BLaER1 (cell line): Measurements from ENCODE around the gene ZNF277.
A peak's percentile ranks its signal among the peaks of the same experiment; 100 is the strongest.

Experiments
- H3K27ac ChIP-seq: shearing (Covaris generic); formaldehyde crosslinking; 2 replicates; pipeline ENCODE4 v1.8.1; 2022
- H3K27me3 ChIP-seq: shearing (Covaris generic); formaldehyde crosslinking; 2 replicates; pipeline ENCODE4 v1.8.1; 2022
- H3K36me3 ChIP-seq: shearing (Covaris generic); formaldehyde crosslinking; 2 replicates; pipeline ENCODE4 v1.8.1; 2022
- H3K4me1 ChIP-seq: shearing (Covaris generic); formaldehyde crosslinking; 2 replicates; pipeline ENCODE4 v1.8.1; 2022
- H3K4me2 ChIP-seq: shearing (Covaris generic); formaldehyde crosslinking; 2 replicates; pipeline ENCODE4 v1.8.1; 2022
- H3K4me3 ChIP-seq: shearing (Covaris generic); formaldehyde crosslinking; 2 replicates; pipeline ENCODE4 v1.8.1; 2022
- H3K9ac ChIP-seq: shearing (Covaris generic); formaldehyde crosslinking; 2 replicates; pipeline ENCODE4 v1.8.1; 2022
- H3K9me3 ChIP-seq: shearing (Covaris generic); formaldehyde crosslinking; 2 replicates; pipeline ENCODE4 v1.8.1; 2022
- H4K20me1 ChIP-seq: shearing (Covaris generic); formaldehyde crosslinking; 2 replicates; pipeline ENCODE4 v1.8.1; 2022
- Cebpa-rat ChIP-seq: shearing (Covaris generic); IDR thresholded peaks from 2 replicates; pipeline ENCODE4 v1.8.1; 2022

ZNF277 gene

GRCh38 chr7:112262855-112263487 is 56.5 kb downstream of the ZNF277 start:
- Histone ChIP-seq H3K9ac (no peak overlapping the region), H3K27ac (no peak overlapping the region), H3K4me3 (no peak overlapping the region), H3K27me3 (no peaks in the 10 kb centered on the region), H4K20me1 (peaks cover 39% of the 10 kb centered on the region; the same call in 1 of the 2 replicates), H3K4me2 (no peak overlapping the region), H3K9me3 (no peaks in the 10 kb centered on the region), H3K36me3 (no peaks in the 10 kb centered on the region), H3K4me1 (peaks cover 11% of the 10 kb centered on the region)
- no peak for TF ChIP-seq Cebpa-rat

- Histone ChIP-seq H3K9ac (no peak overlapping the region), H3K36me3 (no peaks in the 10 kb centered on the region), H3K27me3 (no peaks in the 10 kb centered on the region), H3K4me3 (no peak overlapping the region), H3K4me1 (peaks cover 11% of the 10 kb centered on the region), H3K27ac (no peak overlapping the region), H4K20me1 (peaks cover 39% of the 10 kb centered on the region; the same call in 1 of the 2 replicates), H3K4me2 (no peak overlapping the region), H3K9me3 (no peaks in the 10 kb centered on the region)
- no peak for TF ChIP-seq Cebpa-rat
Observed at GRCh38 chr7:112263519-112263918, 57.0 kb downstream of the ZNF277 start.

- H3K27ac ChIP-seq: no peak overlapping the region
- peak overlapping the region; percentile 41 for H3K4me2 ChIP-seq
- H3K9me3 ChIP-seq: no peaks in the 10 kb centered on the region
- H3K36me3 ChIP-seq: no peaks in the 10 kb centered on the region
- TF ChIP-seq Cebpa-rat: no peak
- no peaks in the 10 kb centered on the region for H3K27me3 ChIP-seq
- H4K20me1 ChIP-seq: peaks cover 20% of the 10 kb centered on the region; the same call in 1 of the 2 replicates
- no peak overlapping the region for H3K4me3 ChIP-seq
- H3K4me1 ChIP-seq: peaks cover 11% of the 10 kb centered on the region
- H3K9ac ChIP-seq: no peak overlapping the region
Observed at GRCh38 chr7:112266141-112266540, 59.6 kb downstream of the ZNF277 start.

DNA sequence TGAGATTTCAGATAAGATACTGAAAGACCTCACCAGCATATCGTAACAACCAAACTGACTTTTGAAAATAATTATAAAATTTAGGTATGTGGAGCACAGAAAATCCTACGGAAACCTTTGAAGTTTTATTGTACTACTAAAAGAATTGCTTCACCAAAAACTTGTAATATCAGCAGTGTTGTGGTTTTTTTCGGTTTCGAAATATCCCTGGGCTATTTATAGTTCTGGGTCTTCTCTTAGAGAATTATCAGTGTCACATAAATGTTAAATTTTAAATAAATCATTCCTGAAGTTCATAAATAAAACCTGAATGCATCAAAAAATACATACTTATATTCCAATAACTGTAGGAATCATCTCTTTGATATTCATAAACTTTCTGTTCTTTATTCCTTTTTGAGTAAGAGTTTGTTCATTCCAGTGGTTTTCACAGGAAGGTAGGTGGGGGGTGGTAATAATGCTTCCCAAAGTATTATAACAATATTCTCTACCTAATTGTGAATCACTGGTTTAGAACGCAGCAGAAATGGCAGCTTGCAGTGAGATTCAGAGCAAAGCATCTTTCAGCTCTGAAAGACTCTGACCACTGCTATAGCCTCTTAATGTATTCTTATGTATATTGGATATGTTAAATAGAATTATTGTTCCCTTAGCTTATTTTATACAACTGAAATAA is 60.2 kb downstream of the ZNF277 start:
- Histone ChIP-seq H3K9me3 (no peaks in the 10 kb centered on the region), H4K20me1 (peaks cover 19% of the 10 kb centered on the region; the same call in 1 of the 2 replicates), H3K27me3 (no peaks in the 10 kb centered on the region), H3K4me3 (no peak overlapping the region), H3K36me3 (no peaks in the 10 kb centered on the region), H3K4me2 (peak overlapping the region; percentile 41), H3K9ac (no peak overlapping the region), H3K27ac (no peak overlapping the region), H3K4me1 (peaks cover 11% of the 10 kb centered on the region)
- TF ChIP-seq Cebpa-rat: no peak

DNA sequence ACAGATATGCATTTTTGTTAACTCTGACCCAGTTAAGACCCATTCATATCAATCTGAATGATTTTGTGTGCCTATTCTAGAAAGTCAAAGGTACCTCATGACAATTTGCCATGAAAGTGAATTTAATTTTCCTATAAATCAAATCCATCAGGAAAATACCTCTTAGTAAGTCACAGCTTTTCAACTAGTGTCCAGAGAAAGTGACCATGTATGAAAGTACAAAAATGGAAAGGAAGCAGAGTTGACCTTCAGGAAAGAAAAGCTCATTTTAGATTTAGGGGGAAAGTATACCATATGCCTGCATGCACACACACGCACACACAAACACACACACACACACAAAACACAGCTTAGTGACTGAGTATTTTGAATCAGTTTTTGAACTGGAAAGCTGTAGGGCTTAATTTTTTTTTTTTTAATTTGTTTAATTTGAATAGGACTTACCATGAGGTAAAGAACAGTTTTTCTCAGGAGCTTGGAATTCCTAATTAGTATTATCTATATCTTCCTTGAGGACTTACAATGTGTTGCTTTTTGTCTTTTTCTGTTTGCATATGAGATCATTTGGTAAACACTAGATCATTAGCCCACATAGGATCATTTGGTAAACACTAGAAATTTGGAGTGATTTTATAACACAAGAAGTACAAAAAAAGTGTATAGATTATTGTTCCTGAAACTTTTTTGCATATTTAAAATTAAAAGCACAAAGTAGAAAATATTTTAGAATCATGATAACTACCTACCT is 61.6 kb downstream of the ZNF277 start:
- Histone ChIP-seq H4K20me1 (peaks cover 18% of the 10 kb centered on the region; the same call in 1 of the 2 replicates), H3K4me2 (no peak overlapping the region), H3K4me3 (no peak overlapping the region), H3K4me1 (peaks cover 11% of the 10 kb centered on the region), H3K36me3 (no peaks in the 10 kb centered on the region), H3K9ac (no peak overlapping the region), H3K27me3 (no peaks in the 10 kb centered on the region), H3K27ac (no peak overlapping the region), H3K9me3 (no peaks in the 10 kb centered on the region)
- TF ChIP-seq Cebpa-rat: no peak

- TF ChIP-seq Cebpa-rat: no peak
- Histone ChIP-seq H3K4me2 (no peak overlapping the region), H3K4me3 (no peak overlapping the region), H4K20me1 (peaks cover 15% of the 10 kb centered on the region; the same call in 1 of the 2 replicates), H3K9me3 (no peaks in the 10 kb centered on the region), H3K27me3 (no peaks in the 10 kb centered on the region), H3K36me3 (no peaks in the 10 kb centered on the region), H3K4me1 (peaks cover 9% of the 10 kb centered on the region), H3K27ac (no peak overlapping the region), H3K9ac (no peak overlapping the region)
Observed at GRCh38 chr7:112271162-112271561, 64.7 kb downstream of the ZNF277 start.

DNA sequence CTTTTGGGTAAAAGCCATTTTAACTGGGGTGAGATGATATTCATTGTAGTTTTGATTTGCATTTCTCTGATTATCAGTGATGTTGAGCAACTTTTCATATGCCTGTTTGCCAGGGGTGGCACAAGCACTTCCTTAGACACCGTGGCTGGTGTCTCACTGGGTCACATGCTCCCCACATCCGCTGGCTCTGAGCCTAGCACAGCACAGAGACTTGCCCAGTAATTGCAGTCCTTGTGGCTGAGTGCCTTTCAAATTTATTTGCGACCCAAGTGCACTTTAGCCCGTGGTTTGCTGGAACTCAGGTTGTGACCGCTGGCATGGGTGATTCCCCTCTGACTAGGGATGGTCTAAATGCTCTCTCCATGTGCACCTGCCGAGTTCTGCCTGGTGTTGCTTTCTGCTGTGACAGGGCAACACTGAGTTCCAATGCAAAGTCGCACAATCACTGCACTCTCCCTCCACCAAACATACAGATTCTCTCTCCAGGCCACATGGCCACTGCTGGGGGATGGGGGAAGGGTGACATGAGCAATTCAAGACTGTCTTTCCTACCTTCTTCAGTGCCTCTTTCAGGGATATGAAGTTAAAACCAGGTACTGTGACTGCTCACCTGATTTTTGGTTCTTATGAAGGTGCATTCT is 66.5 kb downstream of the ZNF277 start:
- Histone ChIP-seq H4K20me1 (peaks cover 8% of the 10 kb centered on the region; the same call in 1 of the 2 replicates), H3K27ac (no peak overlapping the region), H3K9me3 (no peaks in the 10 kb centered on the region), H3K4me2 (no peak overlapping the region), H3K36me3 (no peaks in the 10 kb centered on the region), H3K27me3 (no peaks in the 10 kb centered on the region), H3K9ac (no peak overlapping the region), H3K4me1 (no peaks in the 10 kb centered on the region), H3K4me3 (no peak overlapping the region)
- no peak for TF ChIP-seq Cebpa-rat

- Histone ChIP-seq H3K9me3 (no peaks in the 10 kb centered on the region), H3K36me3 (no peaks in the 10 kb centered on the region), H3K27ac (no peak overlapping the region), H3K4me3 (no peak overlapping the region), H3K4me2 (no peak overlapping the region), H4K20me1 (no peaks in the 10 kb centered on the region), H3K4me1 (no peaks in the 10 kb centered on the region), H3K9ac (no peak overlapping the region), H3K27me3 (no peaks in the 10 kb centered on the region)
- TF ChIP-seq Cebpa-rat: no peak
Observed at GRCh38 chr7:112279042-112279441, 72.5 kb downstream of the ZNF277 start.

DNA sequence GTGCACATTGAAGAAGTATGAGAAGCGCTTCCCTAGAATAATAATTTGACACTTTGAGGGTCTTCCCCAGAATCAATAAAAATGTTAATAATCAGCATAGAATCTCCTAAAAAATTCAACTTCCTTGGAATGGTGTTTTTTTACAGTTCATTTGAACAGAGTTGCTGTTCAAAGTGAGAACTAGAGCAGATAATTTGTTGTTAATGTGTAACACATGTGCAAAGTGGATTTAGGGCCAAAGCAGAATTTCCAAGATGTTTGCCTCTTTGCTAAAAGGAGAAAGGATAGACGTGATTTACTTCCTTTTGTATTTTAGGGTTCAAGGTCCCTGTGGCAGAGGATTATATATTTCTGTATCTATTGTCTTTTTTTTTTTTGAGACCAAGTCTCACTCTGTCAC is 73.8 kb downstream of the ZNF277 start:
- Histone ChIP-seq H3K4me1 (no peaks in the 10 kb centered on the region), H3K9ac (no peak overlapping the region), H3K27ac (no peak overlapping the region), H3K9me3 (no peaks in the 10 kb centered on the region), H3K27me3 (no peaks in the 10 kb centered on the region), H3K4me3 (no peak overlapping the region), H3K36me3 (no peaks in the 10 kb centered on the region), H3K4me2 (no peak overlapping the region), H4K20me1 (no peaks in the 10 kb centered on the region)
- TF ChIP-seq Cebpa-rat: no peak
